GM19397 (cell line): Measurements from ENCODE around the gene PSENEN.

ENCODE experiments used
- ATAC-seq: cut with Tn5 transposase; IDR thresholded peaks from one replicate; pipeline ENCODE4 v1.9.1; 2021; ENCODE audit warnings: mild to moderate bottlenecking, moderate library complexity; ENCODE audit not compliant: unreplicated experiment

PSENEN gene

GRCh38 chr19:35750167-35750566 lies 4.7 kb downstream of the PSENEN start:
- ATAC-seq: no peak

GRCh38 chr19:35751839-35752745 lies 6.6 kb downstream of the PSENEN start:
- no peak for ATAC-seq

GRCh38 chr19:35752746-35753350 lies 7.4 kb downstream of the PSENEN start:
- no peak for ATAC-seq

GRCh38 chr19:35753634-35754369 lies 8.4 kb downstream of the PSENEN start:
- no peak for ATAC-seq

- no peak for ATAC-seq
Observed at GRCh38 chr19:35754370-35755130, 9.1 kb downstream of the PSENEN start.

GRCh38 chr19:35755131-35755549 lies 9.7 kb downstream of the PSENEN start:
- no peak for ATAC-seq

GRCh38 chr19:35755550-35756376 lies 10.3 kb downstream of the PSENEN start:
- ATAC-seq: no peak

- no peak for ATAC-seq
Observed at GRCh38 chr19:35756377-35757230, 11.2 kb downstream of the PSENEN start, which contains the start of gene HSPB6. Gene HSPB6 (minus strand): TSS chr19:35757029. CDS start chr19:35757008, 21 bp downstream.

- ATAC-seq: no peak
Observed at GRCh38 chr19:35757231-35757748, 11.8 kb downstream of the PSENEN start.

- ATAC-seq: peak; percentile 93
Observed at GRCh38 chr19:35757749-35758608, 12.5 kb downstream of the PSENEN start, which contains the start of gene PROSER3. Gene PROSER3 (plus strand): TSS chr19:35758176. CDS start chr19:35758216, 40 bp downstream.

GRCh38 chr19:35759697-35760096 lies 14.2 kb downstream of the PSENEN start:
- ATAC-seq: no peak

GRCh38 chr19:35760711-35761349 lies 15.4 kb downstream of the PSENEN start:
- ATAC-seq: no peak

- no peak for ATAC-seq
Observed at GRCh38 chr19:35764432-35765315, 19.2 kb downstream of the PSENEN start.

GRCh38 chr19:35766571-35767104 lies 21.2 kb downstream of the PSENEN start:
- ATAC-seq: no peak

- no peak for ATAC-seq
Observed at GRCh38 chr19:35767288-35768081, 22.0 kb downstream of the PSENEN start.
